HUES6 (cell line): ENCODE measurements around the gene CTDSP2.
A peak's percentile ranks its signal among the peaks of the same experiment; 100 is the strongest.
"Not testable (repeated sequence)": the region's sequence is repeated elsewhere in the genome, so short reads cannot be mapped to it uniquely, and the experiment has no call there.

Experiments used
- H3K27ac ChIP-seq: 2 replicates; pipeline ENCODE4 v1.7.0; 2013; ENCODE audit warnings: low read depth, mild to moderate bottlenecking, low read length, inconsistent platforms
- H3K27me3 ChIP-seq: 2 replicates; pipeline ENCODE4 v1.6.1; 2013; ENCODE audit warnings: low read length; ENCODE audit not compliant: control insufficient read depth, insufficient read depth
- H3K36me3 ChIP-seq: 2 replicates; pipeline ENCODE4 v1.6.1; 2013; ENCODE audit warnings: low read length; ENCODE audit not compliant: control insufficient read depth, insufficient read depth
- H3K4me1 ChIP-seq: 2 replicates; pipeline ENCODE4 v1.6.1; 2013; ENCODE audit warnings: low read length; ENCODE audit not compliant: control insufficient read depth, insufficient read depth
- H3K4me3 ChIP-seq: 2 replicates; pipeline ENCODE4 v1.5.1; 2013; ENCODE audit warnings: low read depth, low read length
- H3K9ac ChIP-seq: one replicate; pipeline ENCODE4 v1.6.1; 2013; ENCODE audit warnings: mild to moderate bottlenecking, low read length
- H3K9me3 ChIP-seq: 2 replicates; pipeline ENCODE4 v1.6.1; 2013; ENCODE audit warnings: low read depth, low read length; ENCODE audit not compliant: control insufficient read depth, insufficient read depth

Gene CTDSP2

GRCh38 chr12:57864442-57865083, 18.0 kb upstream of the CTDSP2 start:
- Histone ChIP-seq H3K4me1 (peaks cover 33% of the 10 kb centered on the region), H3K9me3 (no peaks in the 10 kb centered on the region), H3K27ac (no peak overlapping the region), H3K4me3 (peak overlapping the region; percentile 52), H3K27me3 (peaks cover 25% of the 10 kb centered on the region), H3K36me3 (no peaks in the 10 kb centered on the region), H3K9ac (no peak overlapping the region)

- no peak overlapping the region for H3K9ac ChIP-seq
- H3K4me3 ChIP-seq, result no peak overlapping the region
Observed at GRCh38 chr12:57863676-57864075, 17.1 kb upstream of the CTDSP2 start.

GRCh38 chr12:57861967-57862366, 15.4 kb upstream of the CTDSP2 start:
- Histone ChIP-seq H3K9ac (no peak overlapping the region), H3K36me3 (no peaks in the 10 kb centered on the region), H3K4me1 (peaks cover 22% of the 10 kb centered on the region), H3K4me3 (no peak overlapping the region), H3K9me3 (no peaks in the 10 kb centered on the region), H3K27ac (no peak overlapping the region), H3K27me3 (peaks cover 25% of the 10 kb centered on the region)

More at GRCh38 chr12:57863676-57864075, 17.1 kb upstream of the CTDSP2 start:
- Histone ChIP-seq H3K4me1 (peaks cover 24% of the 10 kb centered on the region), H3K9me3 (no peaks in the 10 kb centered on the region), H3K27ac (no peak overlapping the region), H3K27me3 (peaks cover 25% of the 10 kb centered on the region), H3K36me3 (no peaks in the 10 kb centered on the region)

- H3K27ac ChIP-seq, H3K9ac ChIP-seq, H3K9me3 ChIP-seq, H3K4me3 ChIP-seq, H3K36me3 ChIP-seq: not testable (repeated sequence)
- peaks cover 22% of the 10 kb centered on the region for H3K4me1 ChIP-seq
- peaks cover 25% of the 10 kb centered on the region for H3K27me3 ChIP-seq
Observed at GRCh38 chr12:57860883-57861282, 14.4 kb upstream of the CTDSP2 start.

GRCh38 chr12:57859121-57859520, 12.6 kb upstream of the CTDSP2 start:
- H3K27me3 ChIP-seq, result peaks cover 8% of the 10 kb centered on the region
- peaks cover 11% of the 10 kb centered on the region; the same call in 1 of the 2 replicates for H3K4me1 ChIP-seq
- peaks cover 4% of the 10 kb centered on the region; the same call in 1 of the 2 replicates for H3K9me3 ChIP-seq
- H3K9ac ChIP-seq, result no peak overlapping the region
- no peak overlapping the region for H3K27ac ChIP-seq
- H3K36me3 ChIP-seq, result no peaks in the 10 kb centered on the region
- no peak overlapping the region for H3K4me3 ChIP-seq

- H3K27me3 ChIP-seq, result not testable (repeated sequence)
Observed at GRCh38 chr12:57858123-57858522, 11.6 kb upstream of the CTDSP2 start.

GRCh38 chr12:57854965-57855364, 8.4 kb upstream of the CTDSP2 start:
- peaks cover 4% of the 10 kb centered on the region; the same call in 1 of the 2 replicates for H3K9me3 ChIP-seq

More at GRCh38 chr12:57858123-57858522, 11.6 kb upstream of the CTDSP2 start:
- H3K27ac ChIP-seq, H3K36me3 ChIP-seq, H3K4me3 ChIP-seq, H3K9ac ChIP-seq, H3K9me3 ChIP-seq: not testable (repeated sequence)
- H3K4me1 ChIP-seq, result peaks cover 19% of the 10 kb centered on the region

GRCh38 chr12:57853864-57854556, 7.5 kb upstream of the CTDSP2 start:
- Histone ChIP-seq H3K36me3 (no peaks in the 10 kb centered on the region), H3K27me3 (peaks cover 14% of the 10 kb centered on the region), H3K4me3 (no peak overlapping the region), H3K9ac (no peak overlapping the region), H3K27ac (no peak overlapping the region), H3K4me1 (peaks cover 29% of the 10 kb centered on the region), H3K9me3 (peaks cover 4% of the 10 kb centered on the region; the same call in 1 of the 2 replicates)

More at GRCh38 chr12:57854965-57855364, 8.4 kb upstream of the CTDSP2 start:
- no peak overlapping the region for H3K4me3 ChIP-seq
- H3K4me1 ChIP-seq, result peaks cover 29% of the 10 kb centered on the region
- H3K27ac ChIP-seq, result no peak overlapping the region
- no peak overlapping the region for H3K9ac ChIP-seq
- peaks cover 14% of the 10 kb centered on the region for H3K27me3 ChIP-seq
- no peaks in the 10 kb centered on the region for H3K36me3 ChIP-seq

- peak overlapping the region; percentile 36 for H3K9ac ChIP-seq
- H3K9me3 ChIP-seq, result peaks cover 4% of the 10 kb centered on the region; the same call in 1 of the 2 replicates
- H3K27me3 ChIP-seq, result peaks cover 14% of the 10 kb centered on the region
- H3K36me3 ChIP-seq, result no peaks in the 10 kb centered on the region
- H3K4me1 ChIP-seq, result peaks cover 33% of the 10 kb centered on the region
- H3K4me3 ChIP-seq, result peak overlapping the region; percentile 57
- H3K27ac ChIP-seq, result peak overlapping the region; percentile 16; the same call in 1 of the 2 replicates
Observed at GRCh38 chr12:57852620-57853500, 6.3 kb upstream of the CTDSP2 start.

- peak overlapping the region; percentile 57 for H3K4me3 ChIP-seq
- H3K27me3 ChIP-seq, result peaks cover 14% of the 10 kb centered on the region
- H3K36me3 ChIP-seq, result no peaks in the 10 kb centered on the region
- peaks cover 36% of the 10 kb centered on the region for H3K4me1 ChIP-seq
- peak overlapping the region; percentile 36 for H3K9ac ChIP-seq
- peak overlapping the region; percentile 16; the same call in 1 of the 2 replicates for H3K27ac ChIP-seq
- peaks cover 4% of the 10 kb centered on the region; the same call in 1 of the 2 replicates for H3K9me3 ChIP-seq
Observed at GRCh38 chr12:57852200-57852599, 5.7 kb upstream of the CTDSP2 start.
